GM10266 (cell line): ENCODE data around the gene ZBTB20.

Source experiments
- DNase-seq: peaks from one replicate; pipeline ENCODE4 v3.0.0; 2012; ENCODE audit errors: extremely low spot score
- TF ChIP-seq, protein P1 (sequence below): IDR thresholded peaks from 2 replicates; pipeline ENCODE4 v1.5.1; 2012; ENCODE audit warnings: mild to moderate bottlenecking, low read depth; ENCODE audit not compliant: control insufficient read depth, insufficient read depth; ENCODE audit errors: missing control alignments

The ZBTB20 gene

DNA sequence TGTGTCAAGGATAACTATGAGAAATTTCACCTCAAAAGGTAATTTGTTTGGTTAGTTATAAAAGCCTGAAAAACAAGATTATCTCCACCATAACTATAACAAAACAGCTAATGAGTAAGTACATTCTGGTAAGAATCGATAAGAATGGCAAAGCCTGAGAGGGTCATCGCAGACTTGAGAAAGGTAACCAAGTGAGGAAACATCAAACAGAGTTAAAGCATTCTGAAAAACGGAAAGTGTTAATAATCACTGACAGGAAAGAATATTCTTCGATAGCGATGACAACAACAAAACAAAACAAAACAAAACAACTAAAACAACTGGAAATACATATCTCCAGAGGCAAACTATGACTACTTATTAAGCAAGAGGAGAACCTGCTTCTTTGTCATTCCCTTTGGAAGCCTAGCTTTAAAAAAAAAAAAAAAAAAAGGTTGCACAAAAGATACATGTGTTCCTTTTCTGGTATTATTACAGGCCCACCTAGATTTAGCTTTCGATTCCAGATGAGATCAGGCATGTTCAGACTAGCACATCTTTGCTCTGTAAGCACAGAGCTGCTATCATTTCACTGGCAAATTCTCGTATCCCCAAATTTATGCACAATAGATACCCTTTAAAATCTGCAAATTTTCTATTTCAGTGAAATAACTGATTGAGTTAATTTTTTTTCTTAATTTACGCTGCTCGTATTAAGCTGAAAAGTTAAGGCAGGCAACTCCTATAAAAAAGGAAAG is 697.6 kb downstream of the ZBTB20 start:
- no peak for DNase-seq
- TF ChIP-seq, protein P1, sequence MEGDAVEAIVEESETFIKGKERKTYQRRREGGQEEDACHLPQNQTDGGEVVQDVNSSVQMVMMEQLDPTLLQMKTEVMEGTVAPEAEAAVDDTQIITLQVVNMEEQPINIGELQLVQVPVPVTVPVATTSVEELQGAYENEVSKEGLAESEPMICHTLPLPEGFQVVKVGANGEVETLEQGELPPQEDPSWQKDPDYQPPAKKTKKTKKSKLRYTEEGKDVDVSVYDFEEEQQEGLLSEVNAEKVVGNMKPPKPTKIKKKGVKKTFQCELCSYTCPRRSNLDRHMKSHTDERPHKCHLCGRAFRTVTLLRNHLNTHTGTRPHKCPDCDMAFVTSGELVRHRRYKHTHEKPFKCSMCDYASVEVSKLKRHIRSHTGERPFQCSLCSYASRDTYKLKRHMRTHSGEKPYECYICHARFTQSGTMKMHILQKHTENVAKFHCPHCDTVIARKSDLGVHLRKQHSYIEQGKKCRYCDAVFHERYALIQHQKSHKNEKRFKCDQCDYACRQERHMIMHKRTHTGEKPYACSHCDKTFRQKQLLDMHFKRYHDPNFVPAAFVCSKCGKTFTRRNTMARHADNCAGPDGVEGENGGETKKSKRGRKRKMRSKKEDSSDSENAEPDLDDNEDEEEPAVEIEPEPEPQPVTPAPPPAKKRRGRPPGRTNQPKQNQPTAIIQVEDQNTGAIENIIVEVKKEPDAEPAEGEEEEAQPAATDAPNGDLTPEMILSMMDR: no peak

DNA sequence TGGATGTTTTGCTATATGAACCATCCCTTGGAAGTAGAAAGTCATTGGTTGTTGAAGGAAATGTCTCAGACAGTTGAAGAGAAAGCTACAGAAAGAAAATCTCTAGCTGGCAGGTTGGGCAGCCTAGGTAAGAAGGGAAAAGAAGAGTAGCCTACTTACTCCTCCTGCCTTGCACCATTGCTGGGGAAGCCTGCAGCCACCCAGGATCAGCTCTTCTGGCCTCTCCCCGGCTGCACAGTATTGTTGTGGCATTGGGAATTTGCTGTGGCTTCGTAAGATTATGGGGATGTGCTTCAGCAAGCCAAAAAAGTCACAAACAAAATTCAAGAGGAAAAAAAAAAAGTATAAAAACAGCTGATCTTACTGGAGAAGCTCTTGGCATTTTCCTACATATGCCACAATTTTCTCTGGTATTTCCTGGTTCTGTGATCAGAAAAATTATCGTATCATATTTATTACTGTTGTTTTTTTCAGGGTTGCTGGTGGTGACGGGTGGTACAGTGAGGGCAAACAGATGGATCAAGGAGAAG is 699.1 kb downstream of the ZBTB20 start:
- TF ChIP-seq, protein P1: no peak
- no peak for DNase-seq

DNA sequence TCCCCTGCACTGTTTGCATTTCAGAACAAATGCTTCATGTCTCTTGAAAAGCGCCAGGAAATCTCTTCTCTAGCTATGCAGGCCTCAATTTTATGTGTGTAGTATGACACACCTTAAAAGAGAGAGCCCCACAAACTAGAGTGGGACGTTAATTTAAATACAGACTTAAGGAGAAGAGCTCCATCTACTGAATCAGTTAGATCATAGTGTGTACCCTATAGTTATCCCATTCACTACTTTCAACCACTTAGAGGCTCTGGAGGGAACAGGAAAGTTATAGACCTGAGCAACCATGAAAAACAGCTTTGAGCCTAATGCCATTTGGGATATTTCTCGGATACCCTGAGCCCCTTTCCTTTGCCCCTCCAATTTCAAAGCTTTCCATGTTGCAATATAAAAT is 699.5 kb downstream of the ZBTB20 start:
- no peak for DNase-seq
- TF ChIP-seq, protein P1: no peak

DNA sequence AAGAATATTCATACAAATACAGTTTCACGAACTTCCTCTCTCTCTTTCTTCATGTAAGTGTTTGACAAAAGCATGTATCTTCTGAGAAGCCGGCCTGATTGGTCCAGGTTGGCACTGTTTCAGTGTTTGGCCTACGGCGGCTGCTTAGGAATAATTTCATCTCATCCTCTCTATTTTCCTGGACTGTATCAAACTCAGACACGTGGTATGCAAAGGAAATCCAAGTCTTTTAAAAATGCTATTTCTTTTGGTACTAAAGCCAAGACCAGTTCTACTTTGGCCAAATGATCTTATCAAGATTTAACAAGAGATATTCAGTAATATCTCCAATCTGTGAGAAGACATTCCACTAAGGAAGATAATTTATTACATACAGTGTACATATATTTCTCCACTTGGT is 700.5 kb downstream of the ZBTB20 start:
- TF ChIP-seq, protein P1: no peak
- DNase-seq: no peak

DNA sequence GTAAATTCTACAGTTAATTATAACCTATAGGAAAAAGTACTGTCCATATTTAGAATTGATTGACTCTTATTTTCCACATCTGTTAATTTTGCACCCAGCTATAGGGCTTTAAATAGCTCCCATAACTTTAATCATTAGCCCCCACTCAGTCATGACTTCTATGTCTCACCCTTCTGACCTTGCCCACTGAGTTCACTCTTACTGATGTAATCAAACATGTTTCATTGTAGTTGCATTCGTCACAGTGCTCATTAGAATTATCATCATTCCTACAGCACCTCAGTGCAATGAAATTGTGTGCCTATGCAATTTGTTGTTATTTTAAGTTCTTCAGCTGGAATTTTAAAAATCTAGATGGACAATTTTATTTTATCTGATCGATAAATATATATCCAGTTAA is 701.9 kb downstream of the ZBTB20 start:
- TF ChIP-seq, protein P1: no peak
- no peak for DNase-seq

DNA sequence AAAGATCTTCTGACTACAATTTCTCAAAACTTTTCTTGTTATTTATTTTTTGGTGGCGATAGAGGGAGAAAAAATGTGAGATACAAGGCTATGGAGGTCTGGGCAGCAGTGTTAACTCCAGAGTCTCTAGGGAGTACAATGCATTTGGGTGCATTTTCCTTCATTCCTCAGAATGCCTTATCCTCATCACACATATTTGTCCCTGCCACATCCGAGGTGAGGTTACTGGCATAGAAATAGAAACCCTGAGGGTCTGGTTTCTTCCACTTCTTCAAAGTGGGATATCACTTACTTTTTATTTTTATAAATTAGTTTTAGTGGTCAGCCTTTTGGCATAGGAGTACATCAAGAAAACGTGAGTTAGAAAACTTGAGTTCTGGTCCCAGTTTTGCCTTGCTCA is 702.9 kb downstream of the ZBTB20 start:
- no peak for DNase-seq
- TF ChIP-seq, protein P1: no peak

DNA sequence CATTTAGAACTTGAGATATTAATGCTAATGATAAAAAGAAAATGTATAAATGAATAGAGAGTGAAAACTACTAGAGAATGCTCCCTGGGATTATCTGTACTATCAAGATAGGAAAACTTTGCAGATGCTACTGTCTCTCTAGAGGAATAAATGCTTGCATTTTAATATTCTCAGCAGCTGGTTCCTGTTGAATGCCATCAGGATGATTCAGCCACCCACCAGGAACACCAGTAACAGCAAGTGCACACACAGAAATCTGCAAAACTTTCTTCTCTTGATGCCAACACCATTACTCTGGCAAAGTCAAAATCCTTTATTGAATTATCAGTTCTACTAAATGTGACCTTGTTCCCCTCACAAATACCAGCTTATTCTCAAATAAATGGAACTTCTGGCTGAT is 704.8 kb downstream of the ZBTB20 start:
- DNase-seq: no peak
- TF ChIP-seq, protein P1: no peak
